ENCODE results near the gene NLGN4X. TPM values are rescaled to one million over a fixed set of nuclear protein-coding genes. Genes with fewer than 3 reads are reported as not detected.
A peak's percentile ranks its signal among the peaks of the same experiment; 100 is the strongest.

NLGN4X gene
- total RNA-seq (ENCODE audit: insufficient read depth, low replicate concordance) = 0.96 TPM

- DNase-seq (ENCODE audit: low spot score) = peak; percentile 23
Measured at GRCh38 chrX:6228720-6229119, at the start of gene NLGN4X. NLGN4X (minus strand) TSS chrX:6228867; CDS start chrX:6151466, 77,401 bp downstream.

GRCh38 chrX:6266041-6266440 lies 37.4 kb upstream of the NLGN4X start:
- no peak for DNase-seq (ENCODE audit: low spot score)

GRCh38 chrX:6262959-6263358 lies 34.3 kb upstream of the NLGN4X start:
- DNase-seq (ENCODE audit: low spot score) = no peak

GRCh38 chrX:6257025-6257424 lies 28.4 kb upstream of the NLGN4X start:
- DNase-seq (ENCODE audit: low spot score) = no peak

- DNase-seq (ENCODE audit: low spot score) = no peak
Measured at GRCh38 chrX:6244666-6245065, 16.0 kb upstream of the NLGN4X start.

GRCh38 chrX:6238576-6238975 lies 9.9 kb upstream of the NLGN4X start:
- no peak for DNase-seq (ENCODE audit: low spot score)

- DNase-seq (ENCODE audit: low spot score) = peak; percentile 1
Measured at GRCh38 chrX:6227935-6228334, 732 bp downstream of the NLGN4X start.

- DNase-seq (ENCODE audit: low spot score) = no peak
Measured at GRCh38 chrX:6227453-6227835, 1.2 kb downstream of the NLGN4X start.

- DNase-seq (ENCODE audit: low spot score) = peak; percentile 13
Measured at GRCh38 chrX:6226596-6227452, 1.8 kb downstream of the NLGN4X start.

GRCh38 chrX:6225911-6226595 lies 2.6 kb downstream of the NLGN4X start:
- DNase-seq (ENCODE audit: low spot score) = peak; percentile 3

- DNase-seq (ENCODE audit: low spot score) = peak; percentile 0
Measured at GRCh38 chrX:6225288-6225910, 3.3 kb downstream of the NLGN4X start.

GRCh38 chrX:6223516-6223915 lies 5.2 kb downstream of the NLGN4X start:
- no peak for DNase-seq (ENCODE audit: low spot score)

- no peak for DNase-seq (ENCODE audit: low spot score)
Measured at GRCh38 chrX:6210230-6210629, 18.4 kb downstream of the NLGN4X start.

GRCh38 chrX:6203462-6204215 lies 25.0 kb downstream of the NLGN4X start:
- no peak for DNase-seq (ENCODE audit: low spot score)

GRCh38 chrX:6199486-6199885 lies 29.2 kb downstream of the NLGN4X start:
- no peak for DNase-seq (ENCODE audit: low spot score)

GRCh38 chrX:6187256-6187655 lies 41.4 kb downstream of the NLGN4X start:
- DNase-seq (ENCODE audit: low spot score) = no peak

- DNase-seq (ENCODE audit: low spot score) = no peak
Measured at GRCh38 chrX:6184900-6185515, 43.7 kb downstream of the NLGN4X start.

GRCh38 chrX:6175914-6176313 lies 52.8 kb downstream of the NLGN4X start:
- DNase-seq (ENCODE audit: low spot score) = no peak

- no peak for DNase-seq (ENCODE audit: low spot score)
Measured at GRCh38 chrX:6170424-6170823, 58.2 kb downstream of the NLGN4X start.

GRCh38 chrX:6169407-6169806 lies 59.3 kb downstream of the NLGN4X start:
- DNase-seq (ENCODE audit: low spot score) = no peak

GRCh38 chrX:6163721-6164120 lies 64.9 kb downstream of the NLGN4X start:
- DNase-seq (ENCODE audit: low spot score) = no peak
